Spleen (tissue), 11 donors: ENCODE results near the gene ADAM11. TPM values are rescaled to one million over a fixed set of nuclear protein-coding genes. Genes with fewer than 3 reads are reported as not detected.

Experiments
- DNase-seq: peaks from one replicate; pipeline ENCODE4 v3.0.0-alpha.2; 2020
- H3K27ac ChIP-seq, 8 donors: fragments of 200-600 bp; sonication (generic) in 7 of 8; 1 replicate in 4 of 8; 2 replicates in 4 of 8; pipeline versions ENCODE4 v1.5.0 to v1.8.0; 2016 to 2021; ENCODE audit warnings: inconsistent platforms in 4 of 8, mild to moderate bottlenecking in 4 of 8, moderate library complexity in 1 of 8
- H3K27me3 ChIP-seq, 7 donors: fragments of 200-600 bp; sonication (generic) in 6 of 7; replicated peaks in 1 of 7; 1 replicate in 4 of 7; 2 replicates in 3 of 7; pipeline versions ENCODE4 v1.5.0 to v1.8.0; 2016 to 2021; ENCODE audit warnings: inconsistent platforms in 3 of 7, mild to moderate bottlenecking in 1 of 7
- H3K36me3 ChIP-seq, 6 donors: fragments of 200-600 bp; sonication (generic) in 5 of 6; 1 replicate in 4 of 6; 2 replicates in 2 of 6; pipeline versions ENCODE4 v1.5.0 to v1.8.0; 2016 to 2021; ENCODE audit warnings: inconsistent platforms in 2 of 6
- H3K4me1 ChIP-seq, 6 donors: fragments of 200-600 bp; sonication (generic) in 5 of 6; 1 replicate in 3 of 6; 2 replicates in 3 of 6; pipeline versions ENCODE4 v1.5.0 to v1.8.0; 2016 to 2021; ENCODE audit warnings: inconsistent platforms in 3 of 6
- H3K4me3 ChIP-seq, 8 donors: fragments of 200-600 bp; sonication (generic) in 7 of 8; 1 replicate in 4 of 8; 2 replicates in 4 of 8; pipeline versions ENCODE4 v1.5.0 to v1.8.0; 2016 to 2021; ENCODE audit warnings: inconsistent platforms in 4 of 8, mild to moderate bottlenecking in 4 of 8, moderate library complexity in 2 of 8
- H3K9me3 ChIP-seq, 8 donors: fragments of 200-600 bp; sonication (generic) in 7 of 8; 1 replicate in 4 of 8; 2 replicates in 4 of 8; pipeline versions ENCODE4 v1.5.0 to v1.8.0; 2016 to 2021; ENCODE audit warnings: inconsistent platforms in 4 of 8
- POLR2A ChIP-seq, 3 donors: fragments of 450-650 bp; IDR thresholded peaks; one replicate each; pipeline ENCODE4 v1.5.1; 2017; ENCODE audit warnings: antibody characterized with exemption in 3 of 3, mild to moderate bottlenecking in 1 of 3
- POLR2AphosphoS5 ChIP-seq, 3 donors: sonication (generic); formaldehyde crosslinking; IDR thresholded peaks; one replicate each; pipeline ENCODE4 v1.5.1; 2017; ENCODE audit warnings: antibody characterized with exemption in 3 of 3
- WGBS, 5 donors: extraction: QIAGEN DNeasy Blood & Tissue Kit in 3 of 5; methylation state at CpG; one replicate each; pipeline versions ENCODE4 v1.1.5 to v1.1.7; 2013 to 2018; 5-methylcytosine and 5-hydroxymethylcytosine counted together
- intact Hi-C: fragments of 100-400 bp; cut with DNase I; formaldehyde crosslinking; loops from one replicate; pipeline ENCODE4 v1.15.0; 2023; ENCODE audit warnings: low total_unique reads
- polyA plus RNA-seq, 3 donors: library from polyadenylated mRNA; stranded (reverse); fragments of 200-250 nt; gene quantifications; one replicate each; pipeline ENCODE4 v1.2.1, GENCODE V29; 2013
- total RNA-seq, 7 donors: library from RNA; depleted of rRNA in 3 of 7; stranded (reverse); fragments of >200 nt in 3 of 7; fragmentation: NEBNext Ultra II Directional in 4 of 7; extraction: Animal tissue kit (Norgen Biotek cat#: 25700) in 4 of 7; gene quantifications; one replicate each; pipeline versions ENCODE4 v1.1.0 to v1.2.1, GENCODE V29; 2016 to 2021
- TF ChIP-seq, protein P1 (sequence below), 11 experiments: fragments of 200-600 bp in 7 of 11; fragments of 450-650 bp in 4 of 11; sonication (generic) in 4 of 11; IDR thresholded peaks in 8 of 11; conservative IDR thresholded peaks in 3 of 11; 1 replicate in 7 of 11; 2 replicates in 4 of 11; pipeline versions ENCODE4 v1.4.0 to v1.8.0; 2016 to 2021; ENCODE audit warnings: antibody characterized with exemption in 11 of 11, inconsistent platforms in 4 of 11, mild to moderate bottlenecking in 1 of 11
- donor health status: healthy with polysubstance abuse.
- donor health status: DM: no; HTN: no; CAD: no; lungs with moderate emphysema.
- donor health status: DM: no; HTN: no; CAD: no.
- donor health status: Bipolar disorder and iron deficiency.
- donor health status: healthy.
- donor health status: DM: no; HTN: no; CAD: no.
- donor health status: DM: yes; HTN: yes; CAD: no.

The ADAM11 gene
- total and polyA plus RNA-seq, 10 donors, result 0.10 to 0.79 (median 0.29) TPM; not detected in 1

DNA sequence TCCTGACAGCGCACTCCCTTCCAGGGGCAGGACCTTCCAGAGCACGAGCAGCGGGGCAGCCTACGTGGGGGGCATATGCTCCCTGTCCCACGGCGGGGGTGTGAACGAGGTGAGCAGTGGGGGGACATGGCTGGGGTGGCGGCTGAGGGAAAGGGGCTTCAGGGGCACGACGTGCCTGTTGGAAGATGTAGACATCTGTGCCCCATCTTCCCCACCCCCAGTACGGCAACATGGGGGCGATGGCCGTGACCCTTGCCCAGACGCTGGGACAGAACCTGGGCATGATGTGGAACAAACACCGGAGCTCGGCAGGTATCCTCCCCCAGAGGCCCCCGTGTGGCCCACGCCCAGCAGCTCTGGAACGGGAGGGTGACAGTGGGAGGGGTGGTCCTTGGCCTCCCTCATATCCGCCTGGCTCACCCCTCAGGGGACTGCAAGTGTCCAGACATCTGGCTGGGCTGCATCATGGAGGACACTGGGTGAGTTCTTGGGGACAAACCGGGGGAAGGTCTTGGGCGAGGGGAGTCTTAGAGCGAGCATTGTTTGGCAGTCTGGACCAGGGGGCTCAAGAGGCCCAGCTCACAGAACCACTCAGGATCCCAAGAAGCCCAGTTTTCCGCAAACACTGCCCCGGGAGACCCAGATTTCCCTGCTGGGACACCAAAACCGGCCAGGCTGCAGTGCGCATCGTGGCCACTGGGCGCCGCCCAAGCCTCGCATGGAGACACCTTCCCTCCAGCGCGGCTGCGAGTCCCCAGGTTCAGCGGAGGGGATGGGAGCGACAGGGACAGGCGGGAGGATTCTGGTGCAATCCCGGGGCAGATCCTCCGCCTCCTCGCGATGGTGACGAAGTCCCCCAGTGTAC lies 15.7 kb downstream of the ADAM11 start:
- intact Hi-C loops, result loop anchor here (5.0 kb wide), 2 partner anchors 93 to 248 kb away; no protein-coding TSS in a partner anchor
- 28 to 34% (median 32%) methylated on average over 27 to 42 of the region's 42 CpGs for WGBS, 5 donors
- Histone ChIP-seq H3K9me3 (no peaks in the 10 kb centered on the region), H3K4me3 (peak overlapping the region; percentile 57 to 97 (median 70)), H3K36me3 (no peaks in the 10 kb centered on the region), H3K4me1 (peaks cover 13 to 43% (median 30%) of the 10 kb centered on the region in 6 donors), H3K27ac (peak overlapping the region in 5 of 8 donors; percentile 18 to 67 (median 55)), H3K27me3 (peaks cover 0 to 74% (median 8%) of the 10 kb centered on the region in 7 donors)
- TF ChIP-seq POLR2A (IDR thresholded peaks at IDR 0.05), result no peak
- peak in 2 of 3 donors; percentile 54 to 66 for TF ChIP-seq POLR2AphosphoS5 (IDR thresholded peaks at IDR 0.05)
- TF ChIP-seq, protein P1, sequence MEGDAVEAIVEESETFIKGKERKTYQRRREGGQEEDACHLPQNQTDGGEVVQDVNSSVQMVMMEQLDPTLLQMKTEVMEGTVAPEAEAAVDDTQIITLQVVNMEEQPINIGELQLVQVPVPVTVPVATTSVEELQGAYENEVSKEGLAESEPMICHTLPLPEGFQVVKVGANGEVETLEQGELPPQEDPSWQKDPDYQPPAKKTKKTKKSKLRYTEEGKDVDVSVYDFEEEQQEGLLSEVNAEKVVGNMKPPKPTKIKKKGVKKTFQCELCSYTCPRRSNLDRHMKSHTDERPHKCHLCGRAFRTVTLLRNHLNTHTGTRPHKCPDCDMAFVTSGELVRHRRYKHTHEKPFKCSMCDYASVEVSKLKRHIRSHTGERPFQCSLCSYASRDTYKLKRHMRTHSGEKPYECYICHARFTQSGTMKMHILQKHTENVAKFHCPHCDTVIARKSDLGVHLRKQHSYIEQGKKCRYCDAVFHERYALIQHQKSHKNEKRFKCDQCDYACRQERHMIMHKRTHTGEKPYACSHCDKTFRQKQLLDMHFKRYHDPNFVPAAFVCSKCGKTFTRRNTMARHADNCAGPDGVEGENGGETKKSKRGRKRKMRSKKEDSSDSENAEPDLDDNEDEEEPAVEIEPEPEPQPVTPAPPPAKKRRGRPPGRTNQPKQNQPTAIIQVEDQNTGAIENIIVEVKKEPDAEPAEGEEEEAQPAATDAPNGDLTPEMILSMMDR (IDR thresholded peaks at IDR 0.05 in 8 of 11, conservative IDR thresholded peaks at IDR 0.05 in 3 of 11), result peak; percentile 91 to 99 (median 98)
- peak; percentile 97 for DNase-seq

DNA sequence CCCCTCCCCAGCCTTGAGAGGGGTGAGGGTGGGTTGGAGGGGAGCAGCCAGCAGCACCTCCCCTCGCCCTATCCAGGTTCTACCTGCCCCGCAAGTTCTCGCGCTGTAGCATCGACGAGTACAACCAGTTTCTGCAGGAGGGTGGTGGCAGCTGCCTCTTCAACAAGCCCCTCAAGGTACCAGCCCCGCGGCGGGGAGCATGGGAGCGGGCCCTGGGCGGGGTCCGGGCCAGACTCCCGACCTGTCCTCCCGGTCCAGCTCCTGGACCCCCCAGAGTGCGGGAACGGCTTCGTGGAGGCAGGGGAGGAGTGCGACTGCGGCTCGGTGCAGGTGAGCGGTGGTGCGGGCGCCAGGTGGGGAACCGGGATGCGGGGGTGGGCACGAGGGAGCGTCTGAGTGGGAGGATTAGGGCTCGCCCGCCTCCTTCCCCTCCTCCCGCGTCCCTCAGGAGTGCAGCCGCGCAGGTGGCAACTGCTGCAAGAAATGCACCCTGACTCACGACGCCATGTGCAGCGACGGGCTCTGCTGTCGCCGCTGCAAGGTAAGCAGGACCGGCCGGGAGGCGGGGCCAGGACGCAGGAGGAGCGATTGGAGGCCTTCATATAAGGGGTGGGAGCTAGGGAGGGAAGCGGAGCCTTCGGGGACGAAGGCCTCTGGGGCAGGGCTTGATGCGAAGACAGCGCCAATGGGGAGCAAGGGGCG lies 16.5 kb downstream of the ADAM11 start:
- WGBS, 5 donors, result 0 to 1% (median 1%) methylated on average over 24 to 50 of the region's 50 CpGs
- Histone ChIP-seq H3K36me3 (no peaks in the 10 kb centered on the region), H3K27ac (peak overlapping the region in 5 of 8 donors; percentile 18 to 74 (median 57)), H3K27me3 (peaks cover 0 to 74% (median 12%) of the 10 kb centered on the region in 7 donors), H3K9me3 (no peaks in the 10 kb centered on the region), H3K4me3 (peak overlapping the region; percentile 57 to 97 (median 70)), H3K4me1 (peaks cover 13 to 47% (median 32%) of the 10 kb centered on the region in 6 donors)
- intact Hi-C loops, result loop anchor here (5.0 kb wide), 2 partner anchors 92 to 247 kb away; no protein-coding TSS in a partner anchor
- TF ChIP-seq POLR2A (IDR thresholded peaks at IDR 0.05) (no peak), POLR2AphosphoS5 (IDR thresholded peaks at IDR 0.05) (peak; percentile 59 to 77 (median 75))
- TF ChIP-seq, protein P1 (IDR thresholded peaks at IDR 0.05 in 8 of 11, conservative IDR thresholded peaks at IDR 0.05 in 3 of 11), result peak in 3 of 11 experiments; percentile 1 to 21 (median 12)
- DNase-seq, result peak; percentile 99

DNA sequence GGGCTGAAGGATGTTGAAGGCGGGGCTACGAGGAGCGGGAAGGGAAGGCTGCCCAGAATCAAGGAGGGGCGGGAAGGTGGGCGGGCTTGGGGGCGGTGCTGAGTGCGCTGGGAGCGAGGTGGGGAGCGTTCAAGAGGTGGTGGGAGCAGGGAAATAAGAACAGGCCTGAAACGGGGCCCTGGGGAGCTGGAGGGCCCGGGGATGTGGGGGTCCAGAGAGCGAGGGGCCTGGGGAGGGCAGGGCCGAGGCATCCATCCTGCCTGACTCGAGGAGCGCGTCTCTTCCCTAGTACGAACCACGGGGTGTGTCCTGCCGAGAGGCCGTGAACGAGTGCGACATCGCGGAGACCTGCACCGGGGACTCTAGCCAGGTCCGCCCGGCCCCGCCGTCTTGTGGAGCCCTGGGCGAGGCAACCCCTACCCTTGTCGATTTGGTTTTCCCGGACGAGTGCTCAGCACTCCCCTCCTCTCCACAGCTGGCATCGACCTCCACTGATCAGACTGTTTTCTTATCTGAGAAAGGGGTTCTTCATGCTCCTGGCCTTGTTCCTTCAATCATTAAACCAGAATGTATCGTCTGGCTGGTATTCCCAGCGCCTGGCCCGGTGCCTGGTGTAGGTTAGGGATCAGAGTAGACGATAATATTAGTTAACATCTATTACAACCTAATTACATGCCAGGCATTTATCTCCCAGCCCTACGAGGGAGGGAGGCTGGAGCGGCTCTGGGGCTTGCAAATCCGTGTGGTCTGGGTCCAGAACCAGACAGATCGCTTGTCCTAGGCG lies 17.2 kb downstream of the ADAM11 start:
- H3K4me1 ChIP-seq, result peaks cover 13 to 44% (median 32%) of the 10 kb centered on the region in 6 donors
- TF ChIP-seq, protein P1 (IDR thresholded peaks at IDR 0.05 in 8 of 11, conservative IDR thresholded peaks at IDR 0.05 in 3 of 11), result no peak
- TF ChIP-seq POLR2AphosphoS5 (IDR thresholded peaks at IDR 0.05) (peak in 1 of 3 donors; percentile 2), POLR2A (IDR thresholded peaks at IDR 0.05) (no peak)
- peak overlapping the region in 4 of 8 donors; percentile 55 to 74 (median 62) for H3K27ac ChIP-seq
- peak overlapping the region; percentile 46 to 97 (median 70) for H3K4me3 ChIP-seq
- no peaks in the 10 kb centered on the region for H3K36me3 ChIP-seq
- peaks cover 0 to 80% (median 12%) of the 10 kb centered on the region in 7 donors for H3K27me3 ChIP-seq
- WGBS, 5 donors, result 14 to 18% (median 14%) methylated on average over 38 to 43 of the region's 43 CpGs
- H3K9me3 ChIP-seq, result no peaks in the 10 kb centered on the region
- DNase-seq, result no peak
- intact Hi-C loops, result loop anchor here (5.0 kb wide), 2 partner anchors 91 to 246 kb away; no protein-coding TSS in a partner anchor
